Fibroblast of villous mesenchyme (primary cell): ENCODE data around the gene SSBP1. TPM values are rescaled to one million over a fixed set of nuclear protein-coding genes. Genes with fewer than 3 reads are reported as not detected.

ENCODE experiments used
- DNase-seq: peaks from one replicate; pipeline ENCODE4 v3.0.0-alpha.2; 2010; ENCODE audit warnings: low read depth
- H3K4me3 ChIP-seq: 2 replicates; pipeline ENCODE4 v1.5.1; 2011; ENCODE audit warnings: low read depth, mild to moderate bottlenecking, low read length
- total RNA-seq: library from RNA; depleted of rRNA; stranded (reverse); fragments of >200 nt; gene quantifications from 2 replicates; pipeline ENCODE4 v1.2.3, GENCODE V29; 2012
- TF ChIP-seq, protein P1 (sequence below): IDR thresholded peaks from 2 replicates; pipeline ENCODE4 v1.5.1; 2012; ENCODE audit warnings: low read depth, mild to moderate bottlenecking, low read length; ENCODE audit not compliant: insufficient read depth

Gene SSBP1
- total RNA-seq, 1 donor, result 105 TPM

- TF ChIP-seq, protein P1, sequence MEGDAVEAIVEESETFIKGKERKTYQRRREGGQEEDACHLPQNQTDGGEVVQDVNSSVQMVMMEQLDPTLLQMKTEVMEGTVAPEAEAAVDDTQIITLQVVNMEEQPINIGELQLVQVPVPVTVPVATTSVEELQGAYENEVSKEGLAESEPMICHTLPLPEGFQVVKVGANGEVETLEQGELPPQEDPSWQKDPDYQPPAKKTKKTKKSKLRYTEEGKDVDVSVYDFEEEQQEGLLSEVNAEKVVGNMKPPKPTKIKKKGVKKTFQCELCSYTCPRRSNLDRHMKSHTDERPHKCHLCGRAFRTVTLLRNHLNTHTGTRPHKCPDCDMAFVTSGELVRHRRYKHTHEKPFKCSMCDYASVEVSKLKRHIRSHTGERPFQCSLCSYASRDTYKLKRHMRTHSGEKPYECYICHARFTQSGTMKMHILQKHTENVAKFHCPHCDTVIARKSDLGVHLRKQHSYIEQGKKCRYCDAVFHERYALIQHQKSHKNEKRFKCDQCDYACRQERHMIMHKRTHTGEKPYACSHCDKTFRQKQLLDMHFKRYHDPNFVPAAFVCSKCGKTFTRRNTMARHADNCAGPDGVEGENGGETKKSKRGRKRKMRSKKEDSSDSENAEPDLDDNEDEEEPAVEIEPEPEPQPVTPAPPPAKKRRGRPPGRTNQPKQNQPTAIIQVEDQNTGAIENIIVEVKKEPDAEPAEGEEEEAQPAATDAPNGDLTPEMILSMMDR, result no peak
Observed at GRCh38 chr7:141702047-141702567, 36.1 kb upstream of the SSBP1 start, which contains the start of gene DENND11. Gene DENND11, minus strand, starts transcription at chr7:141702166. Its CDS starts 13 bp downstream, at chr7:141702153.

DNA sequence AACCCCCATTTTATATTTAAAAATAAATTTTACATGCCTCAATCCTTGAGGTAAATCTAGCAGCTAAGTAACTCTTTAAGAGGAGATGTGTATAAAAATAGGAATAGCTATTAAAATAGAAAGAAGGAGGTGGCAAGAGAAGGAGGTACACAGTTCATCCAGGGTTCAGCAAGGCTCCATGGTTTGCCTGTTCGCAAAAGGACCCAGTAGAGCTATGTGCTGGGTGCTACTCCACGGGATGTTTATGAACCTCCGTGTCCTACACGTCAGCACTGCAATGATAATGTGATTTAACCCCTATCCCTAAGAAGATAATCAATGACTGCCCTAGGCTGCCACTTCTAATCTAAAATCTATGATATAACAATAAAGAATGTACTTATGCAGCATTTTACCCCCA lies 35.3 kb upstream of the SSBP1 start:
- TF ChIP-seq, protein P1, result no peak
- H3K4me3 ChIP-seq, result no peak overlapping the region
- no peak for DNase-seq

More at GRCh38 chr7:141702047-141702567, 36.1 kb upstream of the SSBP1 start, which contains the start of gene DENND11:
- DNase-seq, result peak; percentile 28
- H3K4me3 ChIP-seq, result peak within 1 kb of the TSS; percentile 69

DNA sequence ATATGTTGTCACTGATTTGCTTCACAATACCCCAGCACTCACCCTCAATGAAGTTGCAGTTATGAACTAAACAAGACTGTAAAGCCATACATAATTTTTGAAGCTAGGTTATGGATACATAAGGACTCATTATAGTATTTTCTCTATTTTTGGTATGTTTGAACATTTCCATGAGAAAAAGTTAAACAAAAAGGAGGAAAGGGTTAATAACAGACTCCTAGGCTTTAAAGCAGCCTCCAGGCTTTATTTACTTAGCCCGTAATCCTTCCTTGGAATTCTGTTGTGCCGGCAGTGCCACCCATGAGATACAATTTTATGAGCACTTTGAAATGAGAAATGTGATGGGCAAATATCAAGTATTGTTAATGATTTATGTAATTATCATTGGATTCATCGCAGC lies 34.0 kb upstream of the SSBP1 start:
- no peak for DNase-seq
- no peak overlapping the region for H3K4me3 ChIP-seq
- TF ChIP-seq, protein P1, result no peak

DNA sequence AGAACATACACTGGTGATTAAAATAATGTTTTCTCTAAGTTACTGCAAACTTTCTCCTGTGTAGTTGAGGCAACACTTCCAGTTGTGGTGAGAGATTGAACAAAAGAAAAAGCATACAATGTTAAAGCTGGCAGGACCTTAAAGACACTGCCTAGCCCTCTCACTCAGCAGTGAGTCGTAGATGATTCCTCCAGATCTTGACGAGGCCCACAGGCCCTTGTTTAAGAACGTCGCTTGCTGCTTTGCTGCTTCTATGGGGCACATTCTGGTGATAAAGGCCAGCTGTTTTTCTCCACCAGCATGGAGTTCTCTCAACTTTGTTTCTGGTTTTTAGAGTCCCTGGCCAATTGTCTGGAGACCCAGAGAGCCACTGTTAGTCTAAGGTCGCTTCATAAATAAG lies 33.4 kb upstream of the SSBP1 start:
- H3K4me3 ChIP-seq, result no peak overlapping the region
- no peak for DNase-seq
- TF ChIP-seq, protein P1, result no peak

DNA sequence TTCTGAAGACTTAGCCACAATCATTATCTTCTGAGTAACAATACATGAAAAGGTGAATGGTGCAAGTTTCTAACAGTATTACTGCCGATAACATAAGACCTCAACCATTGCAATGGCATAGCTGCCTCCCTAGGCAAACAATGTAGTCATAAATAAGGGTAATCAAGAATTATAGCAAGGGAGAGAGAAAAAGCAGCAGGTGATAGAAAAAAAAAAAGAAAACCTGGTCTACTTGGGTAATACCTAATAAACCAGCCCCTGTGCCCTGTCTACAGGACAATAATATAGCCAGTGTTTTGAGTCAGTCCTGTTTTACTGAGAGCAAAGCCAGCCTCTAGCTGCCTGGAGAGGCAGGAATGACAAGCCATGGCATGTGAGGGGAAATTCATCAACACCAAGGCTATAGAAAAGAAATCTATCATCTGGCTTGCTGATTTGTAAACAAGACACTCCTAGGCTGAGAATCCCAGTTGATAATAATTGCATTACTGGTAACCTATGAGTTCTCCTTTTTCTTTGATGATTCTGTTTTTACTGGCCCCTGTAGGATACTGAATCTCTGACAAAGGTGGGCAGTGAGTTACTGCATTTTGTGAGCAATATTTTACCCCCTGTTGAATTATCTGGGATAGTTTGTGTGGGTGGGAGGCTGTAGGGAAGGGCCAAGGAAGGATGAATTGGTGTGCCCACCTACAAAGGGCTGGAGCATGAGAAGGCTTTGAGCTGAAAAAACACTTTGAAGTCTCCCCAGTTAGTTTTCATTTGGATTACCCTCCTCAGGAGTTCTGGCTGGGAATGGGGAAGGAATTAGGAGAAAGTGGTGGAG lies 31.7 kb upstream of the SSBP1 start:
- H3K4me3 ChIP-seq, result no peak overlapping the region
- TF ChIP-seq, protein P1, result no peak
- no peak for DNase-seq

DNA sequence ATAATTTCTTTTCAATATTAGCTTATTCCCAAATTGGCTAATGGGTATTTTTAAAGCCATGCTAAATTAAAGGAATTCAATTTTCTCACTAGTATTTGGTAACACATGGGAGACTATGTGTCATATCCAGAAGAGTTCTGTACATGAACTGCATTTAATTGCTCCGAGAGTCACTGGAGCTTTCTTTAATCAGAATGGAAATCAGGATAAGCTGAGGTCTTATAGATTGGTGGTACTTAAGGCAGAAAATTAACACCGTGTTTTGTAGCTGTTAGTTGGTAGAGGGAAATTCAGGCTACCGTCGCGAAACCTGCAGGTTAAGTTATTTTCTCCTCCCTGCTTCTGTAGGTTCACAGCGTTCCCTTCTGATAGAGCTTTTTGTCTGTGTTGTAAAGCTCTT lies 29.8 kb upstream of the SSBP1 start, which contains the start of gene WEE2:
Gene WEE2, plus strand, starts transcription at position 3 of the 400 bp plus-strand sequence. CDS start 406 bp downstream, outside the sequence.
- no peak within 1 kb of the TSS for H3K4me3 ChIP-seq
- DNase-seq, result no peak
- TF ChIP-seq, protein P1, result no peak
